Measurements from ENCODE around the gene SLC6A11.

DNA sequence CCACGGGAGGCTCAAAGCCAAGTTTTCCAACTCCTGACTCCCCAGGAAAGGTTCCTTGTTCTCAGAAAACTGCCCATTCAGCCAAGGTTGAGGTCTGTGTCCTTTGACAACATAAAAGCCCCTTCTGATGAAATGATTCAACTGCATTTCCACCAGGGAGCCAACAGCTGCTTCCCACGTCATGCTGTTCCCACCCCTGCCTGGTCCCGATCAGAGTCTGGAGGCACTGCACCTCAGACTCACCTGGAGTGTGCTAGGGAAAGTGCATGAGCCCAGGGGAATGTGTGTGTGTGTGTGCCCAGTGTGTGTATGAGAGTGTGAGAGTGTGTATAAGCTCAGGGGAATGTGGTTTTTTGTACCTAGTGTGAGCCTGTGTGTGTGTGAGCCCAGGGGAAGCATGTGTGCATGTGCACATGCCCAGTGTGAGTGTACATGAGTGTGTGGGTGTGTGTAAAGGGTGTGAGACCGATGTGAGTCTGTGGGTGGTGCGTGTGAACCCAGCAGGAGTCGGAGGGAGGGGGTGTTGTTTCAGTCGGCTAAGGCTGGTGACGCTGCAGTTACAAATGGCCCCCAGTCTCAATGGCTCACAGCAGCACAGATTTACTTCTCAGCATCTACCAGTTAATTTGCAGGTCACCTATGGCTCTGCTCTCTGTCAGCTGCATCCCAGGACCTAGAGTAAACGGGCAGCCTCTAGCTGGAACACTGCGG lies 156.2 kb downstream of the SLC6A11 start:
- TF ChIP-seq ZNF565 (CRISPR knock-in tag; conservative IDR thresholded peaks at IDR 0.05; ENCODE audit: low read depth) (no peak), ZC3H10 (CRISPR knock-in tag; IDR thresholded peaks at IDR 0.05) (no peak), ZFP30 (CRISPR knock-in tag; IDR thresholded peaks at IDR 0.05) (no peak), SNAI2 (CRISPR knock-in tag; IDR thresholded peaks at IDR 0.05) (no peak), ESRRG (CRISPR knock-in tag; IDR thresholded peaks at IDR 0.05) (no peak), TCF4 (CRISPR knock-in tag; IDR thresholded peaks at IDR 0.05; ENCODE audit: borderline replicate concordance) (no peak), RARB (CRISPR knock-in tag; IDR thresholded peaks at IDR 0.05) (no peak), OSR1 (CRISPR knock-in tag; IDR thresholded peaks at IDR 0.05) (no peak), ZFP3 (CRISPR knock-in tag; IDR thresholded peaks at IDR 0.05) (no peak)
- TF ChIP-seq, protein P1, sequence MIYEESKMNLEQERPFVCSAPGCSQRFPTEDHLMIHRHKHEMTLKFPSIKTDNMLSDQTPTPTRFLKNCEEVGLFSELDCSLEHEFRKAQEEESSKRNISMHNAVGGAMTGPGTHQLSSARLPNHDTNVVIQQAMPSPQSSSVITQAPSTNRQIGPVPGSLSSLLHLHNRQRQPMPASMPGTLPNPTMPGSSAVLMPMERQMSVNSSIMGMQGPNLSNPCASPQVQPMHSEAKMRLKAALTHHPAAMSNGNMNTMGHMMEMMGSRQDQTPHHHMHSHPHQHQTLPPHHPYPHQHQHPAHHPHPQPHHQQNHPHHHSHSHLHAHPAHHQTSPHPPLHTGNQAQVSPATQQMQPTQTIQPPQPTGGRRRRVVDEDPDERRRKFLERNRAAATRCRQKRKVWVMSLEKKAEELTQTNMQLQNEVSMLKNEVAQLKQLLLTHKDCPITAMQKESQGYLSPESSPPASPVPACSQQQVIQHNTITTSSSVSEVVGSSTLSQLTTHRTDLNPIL (CRISPR knock-in tag; IDR thresholded peaks at IDR 0.05; ENCODE audit: low read depth), result no peak
- TF ChIP-seq, protein P2, sequence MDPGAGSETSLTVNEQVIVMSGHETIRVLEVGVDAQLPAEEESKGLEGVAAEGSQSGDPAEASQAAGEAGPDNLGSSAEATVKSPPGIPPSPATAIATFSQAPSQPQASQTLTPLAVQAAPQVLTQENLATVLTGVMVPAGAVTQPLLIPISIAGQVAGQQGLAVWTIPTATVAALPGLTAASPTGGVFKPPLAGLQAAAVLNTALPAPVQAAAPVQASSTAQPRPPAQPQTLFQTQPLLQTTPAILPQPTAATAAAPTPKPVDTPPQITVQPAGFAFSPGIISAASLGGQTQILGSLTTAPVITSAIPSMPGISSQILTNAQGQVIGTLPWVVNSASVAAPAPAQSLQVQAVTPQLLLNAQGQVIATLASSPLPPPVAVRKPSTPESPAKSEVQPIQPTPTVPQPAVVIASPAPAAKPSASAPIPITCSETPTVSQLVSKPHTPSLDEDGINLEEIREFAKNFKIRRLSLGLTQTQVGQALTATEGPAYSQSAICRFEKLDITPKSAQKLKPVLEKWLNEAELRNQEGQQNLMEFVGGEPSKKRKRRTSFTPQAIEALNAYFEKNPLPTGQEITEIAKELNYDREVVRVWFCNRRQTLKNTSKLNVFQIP (CRISPR knock-in tag; IDR thresholded peaks at IDR 0.05; ENCODE audit: borderline replicate concordance, low read depth), result no peak
- TF ChIP-seq, protein P3, sequence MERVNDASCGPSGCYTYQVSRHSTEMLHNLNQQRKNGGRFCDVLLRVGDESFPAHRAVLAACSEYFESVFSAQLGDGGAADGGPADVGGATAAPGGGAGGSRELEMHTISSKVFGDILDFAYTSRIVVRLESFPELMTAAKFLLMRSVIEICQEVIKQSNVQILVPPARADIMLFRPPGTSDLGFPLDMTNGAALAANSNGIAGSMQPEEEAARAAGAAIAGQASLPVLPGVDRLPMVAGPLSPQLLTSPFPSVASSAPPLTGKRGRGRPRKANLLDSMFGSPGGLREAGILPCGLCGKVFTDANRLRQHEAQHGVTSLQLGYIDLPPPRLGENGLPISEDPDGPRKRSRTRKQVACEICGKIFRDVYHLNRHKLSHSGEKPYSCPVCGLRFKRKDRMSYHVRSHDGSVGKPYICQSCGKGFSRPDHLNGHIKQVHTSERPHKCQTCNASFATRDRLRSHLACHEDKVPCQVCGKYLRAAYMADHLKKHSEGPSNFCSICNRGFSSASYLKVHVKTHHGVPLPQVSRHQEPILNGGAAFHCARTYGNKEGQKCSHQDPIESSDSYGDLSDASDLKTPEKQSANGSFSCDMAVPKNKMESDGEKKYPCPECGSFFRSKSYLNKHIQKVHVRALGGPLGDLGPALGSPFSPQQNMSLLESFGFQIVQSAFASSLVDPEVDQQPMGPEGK (CRISPR knock-in tag; IDR thresholded peaks at IDR 0.05; ENCODE audit: borderline replicate concordance), result no peak
- TF ChIP-seq, protein P4, sequence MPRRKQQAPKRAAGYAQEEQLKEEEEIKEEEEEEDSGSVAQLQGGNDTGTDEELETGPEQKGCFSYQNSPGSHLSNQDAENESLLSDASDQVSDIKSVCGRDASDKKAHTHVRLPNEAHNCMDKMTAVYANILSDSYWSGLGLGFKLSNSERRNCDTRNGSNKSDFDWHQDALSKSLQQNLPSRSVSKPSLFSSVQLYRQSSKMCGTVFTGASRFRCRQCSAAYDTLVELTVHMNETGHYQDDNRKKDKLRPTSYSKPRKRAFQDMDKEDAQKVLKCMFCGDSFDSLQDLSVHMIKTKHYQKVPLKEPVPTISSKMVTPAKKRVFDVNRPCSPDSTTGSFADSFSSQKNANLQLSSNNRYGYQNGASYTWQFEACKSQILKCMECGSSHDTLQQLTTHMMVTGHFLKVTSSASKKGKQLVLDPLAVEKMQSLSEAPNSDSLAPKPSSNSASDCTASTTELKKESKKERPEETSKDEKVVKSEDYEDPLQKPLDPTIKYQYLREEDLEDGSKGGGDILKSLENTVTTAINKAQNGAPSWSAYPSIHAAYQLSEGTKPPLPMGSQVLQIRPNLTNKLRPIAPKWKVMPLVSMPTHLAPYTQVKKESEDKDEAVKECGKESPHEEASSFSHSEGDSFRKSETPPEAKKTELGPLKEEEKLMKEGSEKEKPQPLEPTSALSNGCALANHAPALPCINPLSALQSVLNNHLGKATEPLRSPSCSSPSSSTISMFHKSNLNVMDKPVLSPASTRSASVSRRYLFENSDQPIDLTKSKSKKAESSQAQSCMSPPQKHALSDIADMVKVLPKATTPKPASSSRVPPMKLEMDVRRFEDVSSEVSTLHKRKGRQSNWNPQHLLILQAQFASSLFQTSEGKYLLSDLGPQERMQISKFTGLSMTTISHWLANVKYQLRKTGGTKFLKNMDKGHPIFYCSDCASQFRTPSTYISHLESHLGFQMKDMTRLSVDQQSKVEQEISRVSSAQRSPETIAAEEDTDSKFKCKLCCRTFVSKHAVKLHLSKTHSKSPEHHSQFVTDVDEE (CRISPR knock-in tag; IDR thresholded peaks at IDR 0.05), result no peak
- TF ChIP-seq, protein P5, sequence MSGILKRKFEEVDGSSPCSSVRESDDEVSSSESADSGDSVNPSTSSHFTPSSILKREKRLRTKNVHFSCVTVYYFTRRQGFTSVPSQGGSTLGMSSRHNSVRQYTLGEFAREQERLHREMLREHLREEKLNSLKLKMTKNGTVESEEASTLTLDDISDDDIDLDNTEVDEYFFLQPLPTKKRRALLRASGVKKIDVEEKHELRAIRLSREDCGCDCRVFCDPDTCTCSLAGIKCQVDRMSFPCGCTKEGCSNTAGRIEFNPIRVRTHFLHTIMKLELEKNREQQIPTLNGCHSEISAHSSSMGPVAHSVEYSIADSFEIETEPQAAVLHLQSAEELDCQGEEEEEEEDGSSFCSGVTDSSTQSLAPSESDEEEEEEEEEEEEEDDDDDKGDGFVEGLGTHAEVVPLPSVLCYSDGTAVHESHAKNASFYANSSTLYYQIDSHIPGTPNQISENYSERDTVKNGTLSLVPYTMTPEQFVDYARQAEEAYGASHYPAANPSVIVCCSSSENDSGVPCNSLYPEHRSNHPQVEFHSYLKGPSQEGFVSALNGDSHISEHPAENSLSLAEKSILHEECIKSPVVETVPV (CRISPR knock-in tag; IDR thresholded peaks at IDR 0.05), result no peak

All from SK-N-SH treated with all-trans-retinoic acid at 6 μM for 48 hours (cell line).